Progenitor cell of endocrine pancreas (in vitro differentiated cells): Measurements from ENCODE around the gene MYLK2. TPM values are rescaled to one million over a fixed set of nuclear protein-coding genes. Genes with fewer than 3 reads are reported as not detected.

ENCODE experiments used
- DNase-seq: peaks from one replicate; pipeline ENCODE4 v3.0.0; 2021; ENCODE audit warnings: low spot score; ENCODE audit not compliant: unreplicated experiment
- H3K27ac Mint-ChIP-seq: 2 replicates; pipeline ENCODE4 v1.8.0; 2021; ENCODE audit warnings: mild to moderate bottlenecking, moderate library complexity, mixed read lengths
- H3K27me3 Mint-ChIP-seq: 2 replicates; pipeline ENCODE4 v1.8.0; 2021; ENCODE audit warnings: mixed read lengths
- H3K36me3 Mint-ChIP-seq: 2 replicates; pipeline ENCODE4 v1.8.0; 2022; ENCODE audit warnings: mixed read lengths; ENCODE audit not compliant: insufficient read depth
- H3K4me1 Mint-ChIP-seq: 2 replicates; pipeline ENCODE4 v1.8.0; 2021; ENCODE audit warnings: low read depth, mixed read lengths
- H3K4me3 Mint-ChIP-seq: 2 replicates; pipeline ENCODE4 v1.8.0; 2021; ENCODE audit warnings: low read depth, mild to moderate bottlenecking, moderate library complexity, mixed read lengths
- H3K9me3 Mint-ChIP-seq: 2 replicates; pipeline ENCODE4 v1.8.0; 2021; ENCODE audit warnings: low read depth, mixed read lengths
- total RNA-seq: library from RNA; stranded (reverse); gene quantifications from 2 replicates; pipeline ENCODE4 v1.2.1, GENCODE V29; 2021
- TF ChIP-seq, protein P1 (sequence below): fragments of 200-600 bp; sonication (generic); IDR thresholded peaks from one replicate; pipeline ENCODE4 v1.5.0; 2021; ENCODE audit warnings: antibody characterized with exemption, mild to moderate bottlenecking; ENCODE audit not compliant: unreplicated experiment

Gene MYLK2
- total RNA-seq, 1 donor from 2014 or later = 0.38 TPM

GRCh38 chr20:31872406-31872805, 53.2 kb downstream of the MYLK2 start:
- DNase-seq = no peak
- H3K4me1 Mint-ChIP-seq = peaks cover 15% of the 10 kb centered on the region
- H3K9me3 Mint-ChIP-seq = no peaks in the 10 kb centered on the region
- no peak overlapping the region for H3K4me3 Mint-ChIP-seq
- peaks cover 4% of the 10 kb centered on the region for H3K27me3 Mint-ChIP-seq
- H3K27ac Mint-ChIP-seq = no peak overlapping the region
- no peaks in the 10 kb centered on the region for H3K36me3 Mint-ChIP-seq
- TF ChIP-seq, protein P1, sequence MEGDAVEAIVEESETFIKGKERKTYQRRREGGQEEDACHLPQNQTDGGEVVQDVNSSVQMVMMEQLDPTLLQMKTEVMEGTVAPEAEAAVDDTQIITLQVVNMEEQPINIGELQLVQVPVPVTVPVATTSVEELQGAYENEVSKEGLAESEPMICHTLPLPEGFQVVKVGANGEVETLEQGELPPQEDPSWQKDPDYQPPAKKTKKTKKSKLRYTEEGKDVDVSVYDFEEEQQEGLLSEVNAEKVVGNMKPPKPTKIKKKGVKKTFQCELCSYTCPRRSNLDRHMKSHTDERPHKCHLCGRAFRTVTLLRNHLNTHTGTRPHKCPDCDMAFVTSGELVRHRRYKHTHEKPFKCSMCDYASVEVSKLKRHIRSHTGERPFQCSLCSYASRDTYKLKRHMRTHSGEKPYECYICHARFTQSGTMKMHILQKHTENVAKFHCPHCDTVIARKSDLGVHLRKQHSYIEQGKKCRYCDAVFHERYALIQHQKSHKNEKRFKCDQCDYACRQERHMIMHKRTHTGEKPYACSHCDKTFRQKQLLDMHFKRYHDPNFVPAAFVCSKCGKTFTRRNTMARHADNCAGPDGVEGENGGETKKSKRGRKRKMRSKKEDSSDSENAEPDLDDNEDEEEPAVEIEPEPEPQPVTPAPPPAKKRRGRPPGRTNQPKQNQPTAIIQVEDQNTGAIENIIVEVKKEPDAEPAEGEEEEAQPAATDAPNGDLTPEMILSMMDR = no peak

GRCh38 chr20:31875671-31876070, 56.5 kb downstream of the MYLK2 start:
- DNase-seq = no peak
- Mint-ChIP-seq H3K4me3 (no peak overlapping the region), H3K4me1 (peaks cover 9% of the 10 kb centered on the region), H3K36me3 (peaks cover 2% of the 10 kb centered on the region), H3K27me3 (no peaks in the 10 kb centered on the region), H3K9me3 (no peaks in the 10 kb centered on the region), H3K27ac (no peak overlapping the region)
- TF ChIP-seq, protein P1 = no peak

GRCh38 chr20:31877684-31878083, 58.5 kb downstream of the MYLK2 start:
- Mint-ChIP-seq H3K27ac (no peak overlapping the region), H3K4me3 (no peak overlapping the region), H3K9me3 (no peaks in the 10 kb centered on the region), H3K4me1 (peaks cover 7% of the 10 kb centered on the region), H3K27me3 (no peaks in the 10 kb centered on the region), H3K36me3 (peaks cover 2% of the 10 kb centered on the region)
- no peak for DNase-seq
- TF ChIP-seq, protein P1 = no peak

GRCh38 chr20:31879143-31879987, 60.2 kb downstream of the MYLK2 start:
- Mint-ChIP-seq H3K4me1 (peaks cover 7% of the 10 kb centered on the region), H3K36me3 (peaks cover 2% of the 10 kb centered on the region), H3K27ac (peak overlapping the region; percentile 97), H3K4me3 (peak overlapping the region; percentile 87), H3K27me3 (no peaks in the 10 kb centered on the region), H3K9me3 (no peaks in the 10 kb centered on the region)
- TF ChIP-seq, protein P1 = no peak
- DNase-seq = peak; percentile 96

DNA sequence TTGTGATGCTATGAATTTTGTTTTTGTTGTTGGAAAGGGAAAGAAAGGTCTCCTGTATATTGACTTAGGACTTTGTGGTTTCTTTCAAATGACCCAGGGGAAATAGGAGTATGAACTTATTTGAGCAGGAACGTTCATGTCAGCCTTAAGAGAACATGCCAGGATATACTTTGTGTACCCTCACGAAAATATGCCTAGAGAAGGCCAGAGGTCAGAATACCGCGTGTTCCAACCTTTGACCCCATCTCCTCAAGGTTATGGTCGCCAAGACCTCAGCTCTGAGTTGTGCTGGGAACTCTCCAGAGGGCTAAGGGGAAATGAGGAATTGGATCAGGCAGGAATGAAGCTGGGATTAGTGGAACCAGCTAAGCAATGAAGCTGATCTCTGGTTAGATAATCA, 62.8 kb downstream of the MYLK2 start:
- TF ChIP-seq, protein P1 = no peak
- Mint-ChIP-seq H3K9me3 (no peaks in the 10 kb centered on the region), H3K27me3 (peaks cover 4% of the 10 kb centered on the region), H3K36me3 (peaks cover 2% of the 10 kb centered on the region), H3K27ac (no peak overlapping the region), H3K4me3 (no peak overlapping the region), H3K4me1 (peaks cover 7% of the 10 kb centered on the region)
- DNase-seq = no peak
